Measurements from ENCODE around the gene DLG2.

Gene DLG2

GRCh38 chr11:85301895-85302678 is 325.1 kb downstream of the DLG2 start:
- DNase-seq (ENCODE audit: low read depth), result no peak
- no peak for TF ChIP-seq CTCF (IDR thresholded peaks at IDR 0.05; ENCODE audit: control insufficient read depth, extremely low read depth, insufficient read depth)
- H3K4me3 ChIP-seq (ENCODE audit: low read depth, low read length), result no peak overlapping the region

- DNase-seq (ENCODE audit: low read depth), result no peak
- TF ChIP-seq CTCF (IDR thresholded peaks at IDR 0.05; ENCODE audit: control insufficient read depth, extremely low read depth, insufficient read depth), result no peak
- H3K4me3 ChIP-seq (ENCODE audit: low read depth, low read length), result no peak overlapping the region
These were observed 327.7 kb downstream of the DLG2 start for GRCh38 chr11:85299258-85299942.

GRCh38 chr11:85295694-85296271 is 331.4 kb downstream of the DLG2 start:
- no peak overlapping the region for H3K4me3 ChIP-seq (ENCODE audit: low read depth, low read length)
- no peak for DNase-seq (ENCODE audit: low read depth)
- no peak for TF ChIP-seq CTCF (IDR thresholded peaks at IDR 0.05; ENCODE audit: control insufficient read depth, extremely low read depth, insufficient read depth)

- no peak for DNase-seq (ENCODE audit: low read depth)
- no peak overlapping the region for H3K4me3 ChIP-seq (ENCODE audit: low read depth, low read length)
- TF ChIP-seq CTCF (IDR thresholded peaks at IDR 0.05; ENCODE audit: control insufficient read depth, extremely low read depth, insufficient read depth), result no peak
These were observed 345.6 kb downstream of the DLG2 start for GRCh38 chr11:85281550-85281949.

- TF ChIP-seq CTCF (IDR thresholded peaks at IDR 0.05; ENCODE audit: control insufficient read depth, extremely low read depth, insufficient read depth), result no peak
- no peak overlapping the region for H3K4me3 ChIP-seq (ENCODE audit: low read depth, low read length)
- no peak for DNase-seq (ENCODE audit: low read depth)
These were observed 347.9 kb downstream of the DLG2 start for GRCh38 chr11:85279267-85279666.

- TF ChIP-seq CTCF (IDR thresholded peaks at IDR 0.05; ENCODE audit: control insufficient read depth, extremely low read depth, insufficient read depth), result no peak
- no peak overlapping the region for H3K4me3 ChIP-seq (ENCODE audit: low read depth, low read length)
- DNase-seq (ENCODE audit: low read depth), result no peak
These were observed 349.5 kb downstream of the DLG2 start for GRCh38 chr11:85277693-85278092.
